ENCODE measurements around the gene CLSTN1.

Gene CLSTN1

GRCh38 chr1:9710037-9710436 lies 113.7 kb downstream of the CLSTN1 start:
- Mint-ChIP-seq H3K4me3 (no peak overlapping the region), H3K9me3 (no peaks in the 10 kb centered on the region), H3K27ac (no peak overlapping the region), H3K4me1 (no peaks in the 10 kb centered on the region), H3K36me3 (ENCODE audit: low read depth) (no peaks in the 10 kb centered on the region), H3K27me3 (ENCODE audit: low read depth, poor library complexity) (peaks cover 13% of the 10 kb centered on the region)
- TF ChIP-seq CTCF (IDR thresholded peaks at IDR 0.05), result no peak
- DNase-seq, result no peak

GRCh38 chr1:9706178-9706577 lies 117.6 kb downstream of the CLSTN1 start:
- Mint-ChIP-seq H3K27me3 (ENCODE audit: low read depth, poor library complexity) (peaks cover 8% of the 10 kb centered on the region), H3K9me3 (peaks cover 8% of the 10 kb centered on the region), H3K4me3 (no peak overlapping the region), H3K27ac (no peak overlapping the region), H3K4me1 (peaks cover under 1% of the 10 kb centered on the region), H3K36me3 (ENCODE audit: low read depth) (no peaks in the 10 kb centered on the region)
- TF ChIP-seq CTCF (IDR thresholded peaks at IDR 0.05), result no peak
- DNase-seq, result no peak

GRCh38 chr1:9705337-9706093 lies 118.2 kb downstream of the CLSTN1 start:
- no peak for DNase-seq
- Mint-ChIP-seq H3K27me3 (ENCODE audit: low read depth, poor library complexity) (peaks cover 8% of the 10 kb centered on the region), H3K36me3 (ENCODE audit: low read depth) (no peaks in the 10 kb centered on the region), H3K4me3 (no peak overlapping the region), H3K27ac (no peak overlapping the region), H3K9me3 (peaks cover 8% of the 10 kb centered on the region), H3K4me1 (peaks cover 7% of the 10 kb centered on the region)
- no peak for TF ChIP-seq CTCF (IDR thresholded peaks at IDR 0.05)

- H3K27me3 Mint-ChIP-seq (ENCODE audit: low read depth, poor library complexity), result peaks cover 16% of the 10 kb centered on the region
- peaks cover 8% of the 10 kb centered on the region for H3K9me3 Mint-ChIP-seq
- no peak overlapping the region for H3K4me3 Mint-ChIP-seq
- no peak for TF ChIP-seq CTCF (IDR thresholded peaks at IDR 0.05)
- no peaks in the 10 kb centered on the region for H3K36me3 Mint-ChIP-seq (ENCODE audit: low read depth)
- no peak overlapping the region for H3K27ac Mint-ChIP-seq
- peaks cover 18% of the 10 kb centered on the region for H3K4me1 Mint-ChIP-seq
- no peak for DNase-seq
Observed at GRCh38 chr1:9703681-9704080, 120.1 kb downstream of the CLSTN1 start.

GRCh38 chr1:9703165-9703509 lies 120.6 kb downstream of the CLSTN1 start:
- Mint-ChIP-seq H3K4me1 (peaks cover 18% of the 10 kb centered on the region), H3K9me3 (peaks cover 8% of the 10 kb centered on the region), H3K27me3 (ENCODE audit: low read depth, poor library complexity) (peaks cover 16% of the 10 kb centered on the region), H3K27ac (no peak overlapping the region), H3K36me3 (ENCODE audit: low read depth) (no peaks in the 10 kb centered on the region), H3K4me3 (no peak overlapping the region)
- DNase-seq, result no peak
- no peak for TF ChIP-seq CTCF (IDR thresholded peaks at IDR 0.05)

GRCh38 chr1:9701665-9702064 lies 122.1 kb downstream of the CLSTN1 start:
- Mint-ChIP-seq H3K36me3 (ENCODE audit: low read depth) (no peaks in the 10 kb centered on the region), H3K27me3 (ENCODE audit: low read depth, poor library complexity) (peaks cover 13% of the 10 kb centered on the region), H3K4me3 (no peak overlapping the region), H3K9me3 (peaks cover 8% of the 10 kb centered on the region), H3K4me1 (peaks cover 18% of the 10 kb centered on the region), H3K27ac (no peak overlapping the region)
- no peak for TF ChIP-seq CTCF (IDR thresholded peaks at IDR 0.05)
- DNase-seq, result no peak

Measured in nephron progenitor cell (in vitro differentiated cells).